Ramos (cell line): Measurements from ENCODE around the gene TRMT112.
"Not testable (repeated sequence)": the region's sequence is repeated elsewhere in the genome, so short reads cannot be mapped to it uniquely, and the experiment has no call there.

Source experiments
- in situ Hi-C: fragments of 300-500 bp; cut with MboI; formaldehyde crosslinking; loops from one replicate; pipeline ENCODE4 v1.14.3; 2022; ENCODE audit warnings: low sequenced_read_pairs; ENCODE audit not compliant: unreplicated experiment

TRMT112 gene

DNA sequence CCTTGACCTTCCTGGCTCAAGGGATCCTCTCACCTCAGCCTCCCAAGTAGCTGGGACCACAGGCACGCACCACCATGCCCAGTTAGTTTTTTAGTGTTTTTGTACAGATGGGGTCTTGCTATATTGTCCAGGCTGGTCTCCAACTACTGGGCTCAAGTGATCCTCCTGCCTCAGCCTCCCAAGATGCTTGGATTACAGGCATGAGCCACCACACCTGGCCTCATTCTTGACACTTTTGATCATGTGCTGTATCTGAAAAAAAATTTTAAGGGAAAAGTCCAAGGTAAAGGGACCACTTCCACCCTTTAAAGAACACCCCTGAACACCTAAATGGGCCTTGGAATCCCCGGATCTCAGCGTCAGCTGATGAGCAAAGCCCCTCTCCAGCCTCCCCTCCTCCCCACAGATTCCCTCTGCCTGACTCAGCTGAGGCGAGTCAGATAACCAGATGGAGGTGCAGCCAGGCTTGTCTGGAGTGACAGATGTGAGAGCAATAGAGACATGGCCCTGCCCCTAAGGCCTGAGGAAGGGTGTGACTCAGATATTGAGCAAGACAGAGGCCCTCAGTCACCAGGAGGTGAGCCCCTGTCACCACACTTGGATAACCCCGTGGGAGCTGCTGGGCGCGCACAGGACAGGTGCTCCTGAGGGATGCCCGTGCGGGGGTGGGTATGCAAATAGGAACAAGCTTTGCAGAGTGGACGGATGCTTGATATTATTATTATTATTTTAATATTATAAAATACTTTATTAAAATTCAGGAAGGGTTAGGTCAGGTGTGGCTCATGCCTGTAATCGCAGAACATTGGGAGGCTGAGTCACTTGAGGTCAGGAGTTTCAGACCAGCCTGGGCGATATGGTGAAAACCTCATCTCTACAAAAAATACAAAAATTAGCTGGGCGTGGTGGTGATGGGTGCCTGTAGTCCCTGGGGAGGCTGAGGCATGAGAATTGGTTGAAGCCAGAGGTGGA is 17.7 kb upstream of the TRMT112 start:
- in situ Hi-C loops, result no loop called here

DNA sequence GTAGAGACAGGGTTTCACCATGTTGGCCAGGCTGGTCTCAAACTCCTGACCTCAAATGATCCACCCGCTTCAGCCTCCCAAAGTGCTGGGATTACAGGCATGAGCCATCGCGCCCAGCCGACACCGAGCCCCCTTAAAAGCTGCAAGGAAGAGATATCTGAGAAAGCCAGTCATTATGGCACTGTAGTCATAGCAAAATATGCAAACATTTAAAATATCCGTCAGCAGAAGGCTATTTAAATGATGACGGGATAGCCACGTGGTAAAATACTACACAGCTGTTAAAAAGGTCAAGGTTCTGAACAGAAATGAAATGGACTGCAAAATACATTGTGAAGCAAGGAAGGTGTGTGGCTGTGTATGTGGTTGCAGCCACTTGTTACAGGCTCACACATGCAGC is 16.2 kb upstream of the TRMT112 start:
- in situ Hi-C loops, result no loop called here

DNA sequence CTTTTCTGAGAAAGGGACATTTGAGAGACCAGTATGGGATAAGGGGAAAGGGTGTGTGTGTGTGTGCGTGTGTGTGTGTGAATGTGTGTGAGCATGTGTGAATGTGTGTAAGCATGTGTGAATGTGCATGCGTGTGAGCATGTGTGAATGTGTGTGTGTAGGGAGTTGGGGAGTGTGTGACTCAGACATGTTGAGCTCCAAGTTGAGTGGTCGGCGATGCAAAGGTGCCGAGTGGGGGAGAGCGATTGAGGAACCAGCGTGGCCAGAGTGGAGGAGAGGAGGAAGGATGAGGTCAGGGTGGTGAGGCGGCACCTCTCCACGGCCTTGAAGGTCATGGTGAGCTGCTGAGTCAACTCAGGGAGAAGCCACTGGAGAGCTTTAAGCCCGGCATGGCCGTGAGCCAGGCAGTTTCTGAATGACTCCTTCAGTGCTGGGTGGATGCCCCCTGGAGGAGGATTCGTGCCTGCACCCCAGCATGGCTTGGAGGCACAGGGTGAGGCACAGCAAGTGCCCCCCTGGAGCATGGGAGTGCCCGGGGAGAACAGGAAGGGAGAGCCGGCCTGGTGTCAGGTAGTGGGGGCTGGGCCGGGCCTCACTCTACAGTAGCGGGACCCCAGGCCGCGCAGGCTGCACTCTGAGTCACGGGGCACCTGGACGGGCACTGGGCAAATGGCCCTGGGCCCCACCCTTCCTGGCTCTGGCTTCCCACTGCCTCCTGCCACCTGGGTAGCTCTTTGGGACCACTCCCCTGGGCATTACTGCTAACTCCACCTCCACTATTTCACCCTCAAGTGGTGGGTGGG is 14.4 kb upstream of the TRMT112 start:
- in situ Hi-C loops, result no loop called here

DNA sequence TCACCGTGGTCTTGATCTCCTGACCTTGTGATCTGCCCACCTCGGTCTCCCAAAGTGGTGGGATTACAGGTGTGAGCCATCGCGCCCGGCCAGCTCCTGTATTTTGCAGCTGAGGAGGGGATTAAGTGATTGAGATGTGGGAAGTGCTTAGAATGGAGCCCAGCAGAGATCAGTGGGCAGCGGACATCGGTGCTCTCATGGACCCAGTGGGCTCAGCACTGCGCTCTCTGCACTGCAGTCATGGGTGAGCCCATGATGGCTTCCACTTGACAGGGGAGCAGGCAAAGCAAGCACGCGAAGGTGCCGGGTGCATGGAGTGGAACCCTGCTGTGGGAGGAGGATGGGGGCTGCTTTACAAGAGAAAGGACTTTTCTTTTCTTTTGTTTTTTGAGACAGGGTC is 13.5 kb upstream of the TRMT112 start:
- in situ Hi-C loops, result no loop called here

DNA sequence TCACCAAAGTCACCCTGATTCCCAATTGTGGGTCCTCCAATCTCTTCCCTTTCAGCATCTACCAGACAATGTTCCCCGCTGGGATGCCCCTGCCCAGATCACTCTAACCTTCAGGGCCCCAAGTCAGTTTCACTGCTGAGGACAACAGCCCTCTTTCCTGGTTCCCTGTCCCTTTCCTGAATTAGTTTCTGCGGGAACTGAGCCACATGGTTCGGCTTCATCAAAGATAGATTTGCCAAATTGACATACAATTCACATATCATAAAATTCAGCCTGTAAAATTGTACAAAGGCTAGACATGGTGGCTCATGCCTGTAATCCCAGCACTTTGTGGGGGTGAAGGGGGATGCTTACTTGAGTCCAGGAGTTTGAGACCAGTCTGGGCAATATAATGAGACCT is 10.6 kb upstream of the TRMT112 start:
- in situ Hi-C loops, result no loop called here

DNA sequence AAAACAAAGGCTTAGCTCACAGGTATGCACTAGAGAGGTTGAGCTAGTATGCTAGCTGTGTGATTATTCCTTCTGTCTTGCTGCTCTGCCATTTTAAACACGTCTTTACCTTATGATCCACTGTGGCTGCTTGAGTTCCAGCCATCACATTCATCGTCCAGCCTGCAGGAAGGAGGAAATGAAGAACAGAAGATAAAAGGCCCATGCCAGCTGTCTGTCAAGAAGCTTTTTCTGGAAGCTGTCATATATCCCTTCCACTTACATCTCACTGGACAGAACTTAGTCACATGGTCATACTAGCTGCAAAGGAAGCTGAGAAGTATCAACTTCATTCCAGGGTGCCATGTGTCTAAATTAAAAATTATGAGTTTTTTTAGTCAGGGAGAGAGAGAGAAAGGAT is 10.0 kb upstream of the TRMT112 start:
- in situ Hi-C loops, result no loop called here

DNA sequence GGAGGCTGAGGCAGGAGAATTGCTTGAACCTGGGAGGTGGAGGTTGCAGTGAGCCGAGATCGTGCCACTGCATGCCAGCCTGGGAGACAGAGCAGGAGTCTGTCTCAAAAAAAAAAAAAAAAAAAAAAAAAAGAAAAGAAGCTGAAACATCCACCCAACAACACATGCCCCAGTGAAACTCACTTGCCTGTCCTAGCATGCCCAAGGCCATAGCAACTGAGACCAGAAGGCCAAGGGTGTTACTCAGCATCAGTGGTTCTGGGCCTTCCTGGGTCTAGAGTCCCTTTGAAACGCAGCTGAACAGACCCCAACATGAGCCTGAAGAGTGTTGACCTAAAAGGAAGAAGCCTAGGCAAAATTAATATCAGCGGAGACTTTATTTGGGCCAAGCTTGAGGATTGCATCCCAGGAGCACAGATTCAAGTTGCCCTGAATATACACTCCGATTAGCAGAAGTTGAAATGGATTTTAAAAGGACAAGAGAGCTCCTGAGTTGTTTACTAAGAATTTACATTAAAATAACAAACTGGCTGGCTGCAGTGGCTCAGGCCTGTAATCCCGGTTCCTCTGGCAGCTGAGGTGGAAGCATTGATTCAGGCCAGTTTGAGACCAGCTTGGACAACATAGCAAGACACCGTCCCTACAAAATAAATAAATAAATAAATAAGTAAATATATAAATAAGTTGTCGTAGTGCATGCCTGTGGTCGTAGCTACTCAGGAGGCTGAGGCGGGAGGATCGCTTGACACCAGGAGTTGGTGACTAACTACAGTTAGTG is 7.5 kb upstream of the TRMT112 start:
- in situ Hi-C loops, result no loop called here

DNA sequence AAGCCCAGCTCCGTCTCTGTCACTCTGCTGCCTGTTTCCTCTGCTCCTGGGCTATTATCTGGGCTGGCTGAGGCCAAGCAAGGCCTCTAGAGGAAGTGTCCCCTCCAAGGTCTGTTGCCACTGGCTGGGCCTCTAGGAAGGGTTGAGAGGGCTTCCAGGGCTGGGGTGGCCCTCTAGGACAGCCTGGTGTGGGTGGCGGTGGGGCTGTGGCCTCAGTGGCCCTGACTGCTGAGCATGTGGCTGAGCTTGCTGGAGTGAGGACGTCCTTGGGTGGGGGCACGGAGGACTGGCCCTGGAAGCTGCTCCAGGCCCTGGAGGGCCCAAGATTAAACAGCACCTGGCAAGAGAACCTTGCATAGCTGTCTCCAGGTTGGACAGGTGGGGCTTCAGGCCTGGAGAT is 6.6 kb upstream of the TRMT112 start:
- in situ Hi-C loops, result not testable (repeated sequence)

DNA sequence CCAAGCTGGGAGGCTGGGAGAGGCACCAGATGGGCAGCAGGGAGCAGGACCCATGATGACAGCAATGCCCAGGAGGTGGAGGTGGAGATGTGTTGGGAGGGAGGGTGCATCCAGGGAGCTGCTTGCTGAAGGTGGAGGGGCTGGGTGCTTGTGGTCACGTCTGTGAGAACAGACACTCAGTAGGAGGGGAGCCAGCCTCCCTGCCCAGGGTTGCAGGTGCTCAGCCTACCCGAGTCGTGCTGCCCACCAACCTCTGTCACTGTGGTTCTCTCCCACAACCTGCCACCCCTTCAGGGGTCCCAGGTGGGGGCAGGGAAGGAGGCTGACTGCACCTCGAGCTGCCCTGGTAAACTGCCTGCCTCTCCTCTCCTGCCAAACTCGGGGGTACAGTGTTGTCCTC is 6.0 kb upstream of the TRMT112 start:
- in situ Hi-C loops, result no loop called here

DNA sequence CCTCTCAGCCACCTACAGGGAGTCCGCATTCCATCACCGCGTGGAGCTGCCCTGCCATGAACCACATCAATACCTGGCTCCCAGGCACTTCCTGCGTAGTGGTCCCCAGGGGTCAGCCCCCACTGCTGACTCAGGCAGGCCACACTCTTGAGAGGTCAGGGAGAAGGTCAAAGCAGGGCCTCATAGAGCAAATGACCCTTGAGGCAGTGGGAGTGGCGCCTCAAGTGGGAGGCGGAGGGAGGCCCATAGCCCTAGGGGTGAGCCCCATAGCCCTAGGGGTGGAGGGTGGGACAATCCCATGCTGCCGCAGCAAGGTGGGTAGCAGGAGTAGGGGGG is 5.5 kb upstream of the TRMT112 start:
- in situ Hi-C loops, result no loop called here

DNA sequence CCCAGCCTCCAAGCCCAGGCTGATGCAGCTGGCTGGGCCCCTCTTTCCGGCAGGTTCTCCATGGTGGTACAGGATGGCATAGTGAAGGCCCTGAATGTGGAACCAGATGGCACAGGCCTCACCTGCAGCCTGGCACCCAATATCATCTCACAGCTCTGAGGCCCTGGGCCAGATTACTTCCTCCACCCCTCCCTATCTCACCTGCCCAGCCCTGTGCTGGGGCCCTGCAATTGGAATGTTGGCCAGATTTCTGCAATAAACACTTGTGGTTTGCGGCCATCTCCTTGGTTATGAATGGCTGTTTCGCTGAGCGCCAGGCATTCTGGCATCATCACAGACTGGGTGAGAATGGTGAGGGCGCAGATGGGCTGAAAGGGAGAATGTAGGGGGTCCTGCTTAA is 4.2 kb upstream of the TRMT112 start:
- in situ Hi-C loops, result no loop called here

DNA sequence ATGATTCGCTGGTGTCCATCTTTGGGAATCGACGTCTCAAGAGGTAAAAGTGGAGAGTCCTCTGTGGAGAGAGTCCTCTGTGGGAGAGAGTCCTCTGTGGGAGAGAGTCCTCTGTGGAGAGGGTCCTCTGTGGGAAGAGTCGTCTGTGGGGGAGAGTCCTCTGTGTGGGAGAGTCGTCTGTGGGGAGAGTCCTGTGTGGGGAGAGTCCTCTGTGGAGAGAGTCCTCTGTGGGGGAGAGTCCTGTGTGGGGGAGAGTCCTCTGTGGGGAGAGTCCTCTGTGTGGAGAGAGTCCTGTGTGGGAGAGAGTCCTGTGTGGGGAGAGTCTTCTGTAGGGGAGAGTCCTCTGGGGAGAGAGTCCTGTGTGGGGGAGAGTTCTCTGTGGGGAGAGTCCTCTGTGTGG is 3.7 kb upstream of the TRMT112 start:
- in situ Hi-C loops, result no loop called here

DNA sequence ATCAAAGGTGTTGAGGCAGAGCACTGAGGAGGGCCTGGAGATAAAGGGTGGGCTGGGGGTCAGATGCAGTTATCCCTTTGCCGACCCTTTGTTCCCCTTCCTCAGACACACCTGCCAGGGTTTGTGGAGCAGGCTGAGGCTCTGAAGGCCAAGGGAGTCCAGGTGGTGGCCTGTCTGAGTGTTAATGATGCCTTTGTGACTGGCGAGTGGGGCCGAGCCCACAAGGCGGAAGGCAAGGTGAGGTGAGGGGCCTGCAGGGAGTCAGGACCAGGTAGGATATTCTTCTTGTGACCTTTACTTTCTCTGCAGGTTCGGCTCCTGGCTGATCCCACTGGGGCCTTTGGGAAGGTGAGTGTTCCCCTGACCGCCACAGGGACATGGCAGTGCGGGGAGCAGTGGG is 3.2 kb upstream of the TRMT112 start:
- in situ Hi-C loops, result no loop called here

DNA sequence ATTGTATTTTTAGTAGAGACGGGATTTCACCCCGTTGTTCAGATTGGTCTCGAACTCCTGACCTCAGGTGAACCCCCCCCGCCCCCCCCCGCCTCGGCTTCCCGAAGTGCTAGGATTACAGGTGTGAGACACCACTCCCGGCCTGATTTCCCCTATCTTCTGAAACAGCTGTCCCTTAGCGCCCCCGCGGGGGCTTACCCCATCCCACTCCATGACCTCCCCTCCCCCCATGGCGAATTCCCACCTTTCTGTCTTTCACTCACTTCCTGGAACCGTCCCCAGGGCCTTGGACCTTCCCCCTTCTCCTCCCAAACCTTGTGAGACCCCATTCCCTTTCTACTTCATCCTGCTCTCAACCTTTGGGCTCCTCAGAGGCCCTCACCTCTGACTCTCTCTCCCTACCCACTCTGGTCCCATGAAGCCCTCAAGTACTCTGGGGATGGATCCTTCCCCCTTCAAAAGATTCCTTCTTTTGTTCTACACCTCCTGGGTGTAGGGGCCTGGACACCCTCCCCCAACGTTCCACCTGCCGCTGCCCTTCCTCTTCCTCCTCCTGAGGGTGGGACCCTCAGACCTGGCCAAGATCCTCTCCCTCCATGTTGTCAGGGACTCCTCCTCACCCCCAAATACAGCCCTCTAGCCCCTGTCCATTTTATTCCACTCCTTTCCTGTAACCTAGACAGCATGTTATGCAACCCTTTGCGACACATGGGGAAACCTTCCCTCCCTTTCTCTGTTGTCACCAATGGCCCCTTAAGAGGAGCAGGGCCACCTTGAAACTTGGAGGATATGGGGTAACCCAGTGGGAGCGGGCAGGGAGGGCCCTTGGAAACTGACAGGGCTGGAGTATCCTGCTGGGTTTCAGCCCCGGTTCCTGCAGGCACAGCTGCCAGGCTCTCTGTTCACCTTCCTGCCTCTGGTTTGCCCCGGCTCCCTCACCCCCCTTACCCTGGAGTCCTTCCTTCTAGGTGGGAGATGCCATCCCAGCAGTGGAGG is 1.7 kb upstream of the TRMT112 start:
- in situ Hi-C loops, result no loop called here

DNA sequence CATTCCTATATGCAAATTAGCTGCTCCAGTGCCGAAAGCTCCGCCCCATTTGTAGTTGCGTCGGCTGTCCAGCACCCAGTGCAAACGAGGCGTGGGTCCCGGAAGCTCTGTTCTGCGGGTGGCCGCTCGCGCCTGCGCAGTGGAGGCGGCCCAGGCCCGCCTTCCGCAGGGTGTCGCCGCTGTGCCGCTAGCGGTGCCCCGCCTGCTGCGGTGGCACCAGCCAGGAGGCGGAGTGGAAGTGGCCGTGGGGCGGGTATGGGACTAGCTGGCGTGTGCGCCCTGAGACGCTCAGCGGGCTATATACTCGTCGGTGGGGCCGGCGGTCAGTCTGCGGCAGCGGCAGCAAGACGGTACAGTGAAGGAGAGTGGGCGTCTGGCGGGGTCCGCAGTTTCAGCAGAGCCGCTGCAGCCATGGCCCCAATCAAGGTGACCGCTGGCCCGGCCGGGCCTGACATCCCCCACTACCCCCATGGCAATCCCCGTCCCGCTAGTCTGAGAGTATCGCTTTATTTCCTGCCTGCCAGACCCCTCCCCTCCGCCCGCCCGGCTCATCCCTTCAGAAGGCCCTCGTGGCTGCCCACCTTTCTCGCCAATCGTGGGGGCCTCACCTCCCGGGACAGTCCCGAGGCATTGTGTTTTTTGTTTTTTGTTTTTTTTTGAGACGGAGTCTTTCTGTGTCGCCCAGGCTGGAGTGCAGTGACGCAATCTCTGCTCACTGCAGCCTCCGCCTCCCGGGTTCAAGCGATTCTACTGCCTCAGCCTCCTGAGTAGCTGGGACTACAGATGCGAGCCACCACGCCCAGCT is 804 bp upstream of the TRMT112 start, which contains the start of gene PRDX5:
TSS of gene PRDX5 (plus strand) at position 161 of the 805 bp plus-strand sequence. CDS start at position 256, 95 bp downstream.
- in situ Hi-C loops, result no loop called here

DNA sequence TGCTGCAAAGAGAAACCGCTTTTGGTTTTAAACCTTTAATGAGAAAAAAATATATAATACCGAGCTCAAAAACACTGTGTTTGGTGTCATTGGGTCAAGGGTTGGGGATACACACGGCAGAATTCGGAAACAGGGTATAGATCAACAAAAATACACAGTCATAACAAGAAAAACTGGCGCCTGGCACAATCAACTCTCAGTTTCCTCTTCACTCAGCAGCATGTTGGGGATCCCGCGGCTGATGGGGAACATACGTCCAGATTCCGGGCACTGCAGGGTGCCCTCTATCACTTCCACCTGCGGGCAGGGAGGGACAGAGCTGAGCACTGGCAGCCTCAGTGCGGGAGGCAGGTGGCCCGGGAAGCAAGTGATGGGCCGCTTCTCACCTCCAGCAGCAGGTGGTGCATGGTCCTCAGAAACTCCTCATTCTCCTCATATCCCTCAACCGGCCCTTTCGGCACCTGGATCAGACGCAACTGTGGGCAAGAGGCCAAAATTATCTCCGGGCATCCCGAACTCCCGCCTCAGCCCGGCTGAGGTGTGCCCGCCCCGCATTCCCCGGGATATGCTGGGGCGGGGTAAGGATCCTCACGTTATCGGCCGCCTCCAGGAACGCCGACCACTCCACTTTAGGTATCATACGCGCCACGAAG is 561 bp downstream of the TRMT112 start:
- in situ Hi-C loops, result no loop called here

DNA sequence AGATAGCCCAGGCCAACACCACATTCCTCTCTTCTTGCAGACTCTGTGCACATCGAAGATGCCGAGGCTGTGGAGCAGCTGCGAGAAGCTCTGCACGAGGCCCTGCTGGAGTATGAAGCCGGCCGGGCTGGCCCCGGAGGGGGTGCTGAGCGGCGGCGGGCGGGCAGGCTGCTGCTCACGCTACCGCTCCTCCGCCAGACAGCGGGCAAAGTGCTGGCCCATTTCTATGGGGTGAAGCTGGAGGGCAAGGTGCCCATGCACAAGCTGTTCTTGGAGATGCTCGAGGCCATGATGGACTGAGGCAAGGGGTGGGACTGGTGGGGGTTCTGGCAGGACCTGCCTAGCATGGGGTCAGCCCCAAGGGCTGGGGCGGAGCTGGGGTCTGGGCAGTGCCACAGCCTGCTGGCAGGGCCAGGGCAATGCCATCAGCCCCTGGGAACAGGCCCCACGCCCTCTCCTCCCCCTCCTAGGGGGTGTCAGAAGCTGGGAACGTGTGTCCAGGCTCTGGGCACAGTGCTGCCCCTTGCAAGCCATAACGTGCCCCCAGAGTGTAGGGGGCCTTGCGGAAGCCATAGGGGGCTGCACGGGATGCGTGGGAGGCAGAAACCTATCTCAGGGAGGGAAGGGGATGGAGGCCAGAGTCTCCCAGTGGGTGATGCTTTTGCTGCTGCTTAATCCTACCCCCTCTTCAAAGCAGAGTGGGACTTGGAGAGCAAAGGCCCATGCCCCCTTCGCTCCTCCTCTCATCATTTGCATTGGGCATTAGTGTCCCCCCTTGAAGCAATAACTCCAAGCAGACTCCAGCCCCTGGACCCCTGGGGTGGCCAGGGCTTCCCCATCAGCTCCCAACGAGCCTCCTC is 1.5 kb downstream of the TRMT112 start:
- in situ Hi-C loops, result not testable (repeated sequence)
